HG02870 (cell line): ENCODE data around the gene FAM20C.
"Not testable (repeated sequence)": the region's sequence is repeated elsewhere in the genome, so short reads cannot be mapped to it uniquely, and the experiment has no call there.

ENCODE experiments used
- ATAC-seq: cut with Tn5 transposase; IDR thresholded peaks from one replicate; pipeline ENCODE4 v1.9.1; 2021; ENCODE audit warnings: mild to moderate bottlenecking, moderate library complexity; ENCODE audit not compliant: unreplicated experiment

Gene FAM20C

GRCh38 chr7:173209-173918 lies 19.0 kb upstream of the FAM20C start:
- ATAC-seq = no peak

- no peak for ATAC-seq
Observed at GRCh38 chr7:174716-175115, 17.7 kb upstream of the FAM20C start.

GRCh38 chr7:175955-176354 lies 16.4 kb upstream of the FAM20C start:
- ATAC-seq = no peak

- ATAC-seq = no peak
Observed at GRCh38 chr7:176381-176780, 16.0 kb upstream of the FAM20C start.

GRCh38 chr7:176786-177459 lies 15.4 kb upstream of the FAM20C start:
- no peak for ATAC-seq

GRCh38 chr7:178444-178843 lies 13.9 kb upstream of the FAM20C start:
- no peak for ATAC-seq

GRCh38 chr7:179209-179681 lies 13.1 kb upstream of the FAM20C start:
- ATAC-seq = no peak

- ATAC-seq = no peak
Observed at GRCh38 chr7:179948-180694, 12.2 kb upstream of the FAM20C start.

GRCh38 chr7:181738-182137 lies 10.6 kb upstream of the FAM20C start:
- no peak for ATAC-seq

GRCh38 chr7:182502-182901 lies 9.9 kb upstream of the FAM20C start:
- not testable (repeated sequence) for ATAC-seq

GRCh38 chr7:183496-184292 lies 8.7 kb upstream of the FAM20C start:
- ATAC-seq = no peak

GRCh38 chr7:184294-185264 lies 7.8 kb upstream of the FAM20C start:
- no peak for ATAC-seq

- ATAC-seq = no peak
Observed at GRCh38 chr7:186516-187113, 5.8 kb upstream of the FAM20C start.

GRCh38 chr7:187227-187927 lies 5.0 kb upstream of the FAM20C start:
- no peak for ATAC-seq

- ATAC-seq = no peak
Observed at GRCh38 chr7:188174-188573, 4.2 kb upstream of the FAM20C start.

GRCh38 chr7:188727-189500 lies 3.5 kb upstream of the FAM20C start:
- no peak for ATAC-seq

GRCh38 chr7:189719-190118 lies 2.7 kb upstream of the FAM20C start:
- no peak for ATAC-seq

GRCh38 chr7:190196-190595 lies 2.2 kb upstream of the FAM20C start:
- ATAC-seq = no peak
